Measurements from ENCODE around the gene CFAP97D1.

CFAP97D1 gene

DNA sequence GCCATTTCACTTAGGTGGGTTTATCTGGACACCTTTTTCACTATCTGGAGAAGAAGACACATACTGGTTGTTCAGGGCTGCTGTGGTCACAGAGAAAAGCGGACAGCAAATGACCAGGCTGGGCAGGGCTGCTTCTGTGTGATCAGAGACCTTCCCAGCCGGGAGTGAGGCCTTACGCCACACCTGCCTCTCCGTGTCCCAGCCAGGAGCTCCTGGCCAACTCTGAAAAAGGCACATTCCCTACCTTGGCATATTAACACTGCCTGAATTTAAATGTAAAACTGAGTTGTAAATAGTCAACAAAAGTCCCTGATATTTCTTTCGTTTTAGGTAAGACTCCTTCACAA lies 12.5 kb upstream of the CFAP97D1 start:
- no peak for DNase-seq (ENCODE audit: low read depth in 1 of 2, low spot score in 1 of 2)

GRCh38 chr17:43768382-43768781 lies 11.9 kb upstream of the CFAP97D1 start:
- DNase-seq (ENCODE audit: low read depth in 1 of 2, low spot score in 1 of 2), result no peak

GRCh38 chr17:43768943-43769342 lies 11.3 kb upstream of the CFAP97D1 start:
- no peak for DNase-seq (ENCODE audit: low read depth in 1 of 2, low spot score in 1 of 2)

GRCh38 chr17:43769426-43769825 lies 10.8 kb upstream of the CFAP97D1 start:
- no peak for DNase-seq (ENCODE audit: low read depth in 1 of 2, low spot score in 1 of 2)

- DNase-seq (ENCODE audit: low read depth in 1 of 2, low spot score in 1 of 2), result no peak
Measured at GRCh38 chr17:43769859-43770258, 10.4 kb upstream of the CFAP97D1 start.

DNA sequence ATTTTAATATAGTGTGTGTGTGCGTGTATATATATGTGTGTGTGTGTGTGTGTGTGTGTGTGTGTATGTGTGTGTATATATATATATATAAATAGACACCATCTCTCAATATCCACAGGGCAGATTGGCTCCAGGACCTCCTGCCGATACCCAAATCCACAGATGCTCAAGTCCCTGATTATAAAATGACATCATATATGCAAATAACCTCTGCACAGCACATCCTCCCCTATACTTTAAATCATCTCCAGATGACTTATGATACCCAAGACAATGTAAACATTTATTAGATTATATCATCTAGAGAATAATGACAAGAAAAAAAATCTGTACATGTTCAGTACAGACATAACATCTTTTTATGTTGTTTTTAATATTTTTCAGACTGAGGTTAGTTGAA lies 9.3 kb upstream of the CFAP97D1 start:
- no peak for DNase-seq (ENCODE audit: low read depth in 1 of 2, low spot score in 1 of 2)

DNA sequence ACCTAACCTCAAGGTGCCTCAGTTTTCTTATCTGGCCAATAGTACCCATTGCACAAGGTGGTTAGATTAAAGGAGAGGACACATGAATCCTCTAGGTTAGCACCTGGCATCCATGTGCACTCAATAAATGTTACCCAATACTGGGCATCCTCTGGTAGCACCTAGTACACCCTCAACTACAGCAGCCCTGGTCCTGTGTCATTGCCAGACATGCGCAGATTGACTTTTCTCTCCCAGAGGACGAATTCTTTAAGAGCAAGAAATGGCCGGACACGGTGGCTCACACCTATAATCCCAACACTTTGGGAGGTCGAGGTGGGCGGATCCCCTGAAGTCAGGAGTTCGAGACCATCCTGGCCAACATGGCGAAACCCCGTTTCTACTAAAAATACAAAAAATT lies 8.8 kb upstream of the CFAP97D1 start:
- no peak for DNase-seq (ENCODE audit: low read depth in 1 of 2, low spot score in 1 of 2)

DNA sequence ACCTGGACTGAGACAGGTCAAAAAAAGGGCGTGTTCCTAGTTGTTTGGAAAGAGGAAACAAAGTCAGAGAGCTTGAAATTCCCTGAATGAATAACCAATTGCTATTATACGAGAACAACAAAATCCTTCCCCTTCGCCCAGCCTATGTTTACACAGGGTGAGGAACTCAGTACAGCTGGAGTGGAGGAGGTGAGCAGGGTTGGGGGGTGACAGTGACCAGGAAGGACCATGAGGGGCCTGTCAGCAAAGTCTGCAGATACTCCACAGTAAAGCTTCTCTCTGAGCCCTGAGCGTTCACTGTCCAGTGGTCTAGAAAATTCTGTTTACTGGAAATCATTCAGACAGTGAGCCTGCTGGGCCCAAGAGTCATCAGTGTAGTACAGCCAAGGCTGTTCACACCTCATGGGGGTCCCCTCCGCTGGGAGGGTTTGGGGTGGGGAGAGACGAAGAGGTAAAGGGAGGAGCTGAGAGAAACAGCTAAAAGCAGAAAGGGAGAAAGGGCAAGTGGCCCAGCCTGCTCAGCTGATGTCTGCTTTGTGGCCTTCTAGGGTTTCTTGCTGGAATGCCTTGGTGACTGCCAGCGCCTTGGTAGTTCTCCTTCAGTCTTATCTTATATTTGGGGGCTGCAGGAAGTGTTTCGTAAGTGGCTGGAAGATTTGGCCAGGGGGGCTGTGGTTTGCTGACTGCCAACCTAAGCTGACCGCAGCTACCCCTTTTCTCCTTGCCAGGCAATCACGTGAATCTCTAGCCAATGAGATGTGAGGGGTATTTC lies 7.2 kb upstream of the CFAP97D1 start:
- DNase-seq (ENCODE audit: low read depth in 1 of 2, low spot score in 1 of 2), result no peak

DNA sequence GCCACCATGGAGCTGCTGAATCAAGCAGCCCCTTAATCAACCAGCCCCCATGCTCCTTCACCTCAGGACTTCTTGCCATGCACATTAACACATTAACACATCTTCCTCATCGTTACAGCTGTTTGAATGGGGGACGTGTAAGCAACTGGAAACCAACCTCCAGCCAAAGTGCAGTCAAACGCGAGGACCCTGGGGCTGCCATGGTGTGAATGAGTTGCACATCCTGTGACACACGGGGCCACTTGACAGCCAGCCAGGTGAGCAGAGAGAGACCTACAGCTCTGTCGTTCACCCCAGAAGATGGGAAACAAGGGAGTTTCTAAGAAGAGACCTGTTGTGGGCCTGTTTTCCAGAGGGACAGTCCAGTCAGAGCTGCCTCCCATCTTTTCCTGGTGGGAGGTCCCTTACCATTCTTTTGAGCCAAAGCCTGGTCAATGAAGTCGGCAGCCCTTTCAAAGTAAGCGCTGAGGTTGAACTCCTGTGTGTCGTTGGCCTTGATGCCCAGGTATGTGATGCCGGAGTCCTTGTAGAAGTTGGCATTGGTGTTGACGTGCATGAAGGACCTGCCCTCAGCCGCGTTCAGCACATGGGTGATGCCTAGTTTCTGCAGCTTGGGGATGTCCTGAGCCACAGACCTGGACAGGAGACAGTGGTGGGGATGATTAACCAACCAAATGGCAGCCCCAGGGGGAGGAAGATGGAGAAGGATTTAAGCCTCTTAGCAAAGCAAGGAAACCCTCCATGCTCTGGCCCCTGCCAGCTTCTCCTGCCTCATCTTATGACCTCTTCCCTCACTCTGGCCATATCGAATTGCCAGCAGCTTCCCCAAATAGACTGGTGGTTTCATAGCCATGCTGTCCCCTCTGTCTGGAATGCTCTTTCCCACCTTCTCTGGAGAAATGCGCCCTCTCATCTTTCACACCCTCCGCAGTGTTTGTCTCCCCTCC lies 5.7 kb upstream of the CFAP97D1 start:
- DNase-seq (ENCODE audit: low read depth in 1 of 2, low spot score in 1 of 2), result no peak

- peak; percentile 43 to 56 for DNase-seq (ENCODE audit: low read depth in 1 of 2, low spot score in 1 of 2)
Measured at GRCh38 chr17:43778337-43779144, 1.7 kb upstream of the CFAP97D1 start, which contains the start of gene DUSP3. Gene DUSP3 (minus strand): TSS chr17:43778977. CDS start chr17:43778924, 53 bp downstream.

- DNase-seq (ENCODE audit: low read depth in 1 of 2, low spot score in 1 of 2), result no peak
Measured at GRCh38 chr17:43779145-43780125, 800 bp upstream of the CFAP97D1 start.

DNA sequence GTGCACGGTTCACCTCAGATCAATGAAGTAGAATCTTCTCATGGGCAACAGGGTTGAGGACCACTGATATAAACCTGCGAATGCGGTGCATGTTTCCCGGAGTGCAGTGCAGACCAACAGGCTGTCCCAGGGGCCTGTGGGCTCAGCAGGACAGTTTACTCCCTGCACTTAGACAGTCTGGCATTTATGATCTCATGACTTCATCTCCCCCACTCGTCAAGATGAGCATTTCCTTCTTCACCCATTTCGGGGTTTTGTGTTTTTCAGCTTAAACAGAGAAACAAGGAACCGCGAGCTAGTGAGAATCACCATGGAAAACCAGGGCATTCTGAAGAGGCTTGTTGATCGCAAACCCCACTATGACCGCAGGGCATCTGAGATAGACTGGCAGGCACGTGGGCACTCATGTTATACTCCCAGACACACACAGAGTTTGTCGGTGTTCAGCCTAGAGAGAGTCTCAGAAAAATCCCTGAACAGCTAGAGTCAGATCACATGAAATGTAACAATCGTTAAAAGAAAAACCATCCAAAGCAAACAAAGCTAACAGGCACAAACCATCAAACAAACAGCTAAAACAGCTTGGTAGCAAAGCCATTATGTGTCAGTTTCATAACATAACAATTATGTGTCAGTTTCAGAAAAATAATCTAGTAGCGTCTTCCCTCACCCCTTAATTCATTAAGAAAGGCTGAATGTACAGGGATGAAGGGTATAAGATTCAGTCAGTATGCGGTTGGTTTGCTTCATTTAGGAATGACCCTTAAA lies 2.9 kb downstream of the CFAP97D1 start:
- DNase-seq (ENCODE audit: low read depth in 1 of 2, low spot score in 1 of 2), result no peak

- DNase-seq (ENCODE audit: low read depth in 1 of 2, low spot score in 1 of 2), result no peak
Measured at GRCh38 chr17:43784068-43784467, 3.8 kb downstream of the CFAP97D1 start.

DNA sequence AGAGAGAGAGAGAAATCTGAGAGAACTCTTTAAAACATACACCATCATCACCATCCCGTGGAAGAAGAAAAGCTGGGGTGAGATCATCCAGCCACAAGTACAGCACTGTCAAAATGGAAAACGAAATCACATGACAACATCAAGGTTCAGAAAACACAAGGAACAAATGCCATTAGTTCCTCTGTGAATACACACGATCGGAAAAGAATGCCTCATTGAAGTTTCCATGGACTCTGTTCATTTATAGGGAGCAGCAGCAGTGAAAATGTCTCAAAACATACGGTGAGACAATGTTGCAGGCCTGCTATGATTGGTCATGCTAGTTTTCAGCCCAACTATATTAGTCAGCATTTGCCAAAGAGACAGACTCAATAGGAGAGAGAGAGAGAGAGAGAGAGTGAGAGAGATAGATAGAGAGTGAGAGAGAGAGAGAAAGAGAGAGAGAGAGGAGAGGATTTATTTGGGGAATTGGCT lies 4.4 kb downstream of the CFAP97D1 start:
- no peak for DNase-seq (ENCODE audit: low read depth in 1 of 2, low spot score in 1 of 2)

DNA sequence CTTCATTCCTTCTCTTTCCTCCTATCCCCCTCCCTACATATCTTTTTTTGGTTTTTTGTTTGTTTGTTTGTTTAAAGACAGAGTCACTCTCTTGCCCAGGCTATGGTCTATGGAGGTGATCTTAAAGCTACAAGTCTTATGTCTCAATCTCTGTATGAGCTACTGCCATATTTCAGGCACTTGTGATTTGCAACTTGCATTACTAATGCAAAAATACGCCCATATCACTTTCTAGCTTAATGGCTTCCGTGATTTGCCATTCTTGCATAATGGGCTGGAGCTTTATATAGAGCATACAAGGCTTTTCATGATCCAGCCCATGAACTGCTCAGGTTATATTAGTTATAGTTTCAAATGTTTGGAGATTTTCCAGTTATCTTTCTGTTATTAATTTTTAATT lies 7.5 kb downstream of the CFAP97D1 start:
- DNase-seq (ENCODE audit: low read depth in 1 of 2, low spot score in 1 of 2), result no peak

DNA sequence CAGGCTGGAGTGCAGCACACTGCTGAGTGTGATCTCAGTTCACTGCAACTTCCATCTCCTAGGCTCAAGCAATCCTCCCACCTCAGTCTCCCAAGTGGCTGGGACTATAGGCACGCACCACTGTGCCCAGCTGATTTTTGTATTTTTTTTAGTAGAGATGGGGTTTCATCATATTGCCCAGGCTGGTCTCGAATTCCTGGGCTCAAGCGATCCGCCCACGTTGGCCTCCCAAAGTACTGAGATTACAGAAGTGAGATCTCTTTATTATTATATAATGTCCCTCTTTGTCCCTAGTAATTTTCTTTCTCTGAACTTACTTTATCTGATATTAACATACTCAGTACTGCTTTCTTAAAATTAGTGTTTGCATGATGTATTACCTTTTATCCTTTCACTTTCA lies 8.3 kb downstream of the CFAP97D1 start:
- DNase-seq (ENCODE audit: low read depth in 1 of 2, low spot score in 1 of 2), result no peak

- no peak for DNase-seq (ENCODE audit: low read depth in 1 of 2, low spot score in 1 of 2)
Measured at GRCh38 chr17:43789482-43789881, 9.2 kb downstream of the CFAP97D1 start.

DNA sequence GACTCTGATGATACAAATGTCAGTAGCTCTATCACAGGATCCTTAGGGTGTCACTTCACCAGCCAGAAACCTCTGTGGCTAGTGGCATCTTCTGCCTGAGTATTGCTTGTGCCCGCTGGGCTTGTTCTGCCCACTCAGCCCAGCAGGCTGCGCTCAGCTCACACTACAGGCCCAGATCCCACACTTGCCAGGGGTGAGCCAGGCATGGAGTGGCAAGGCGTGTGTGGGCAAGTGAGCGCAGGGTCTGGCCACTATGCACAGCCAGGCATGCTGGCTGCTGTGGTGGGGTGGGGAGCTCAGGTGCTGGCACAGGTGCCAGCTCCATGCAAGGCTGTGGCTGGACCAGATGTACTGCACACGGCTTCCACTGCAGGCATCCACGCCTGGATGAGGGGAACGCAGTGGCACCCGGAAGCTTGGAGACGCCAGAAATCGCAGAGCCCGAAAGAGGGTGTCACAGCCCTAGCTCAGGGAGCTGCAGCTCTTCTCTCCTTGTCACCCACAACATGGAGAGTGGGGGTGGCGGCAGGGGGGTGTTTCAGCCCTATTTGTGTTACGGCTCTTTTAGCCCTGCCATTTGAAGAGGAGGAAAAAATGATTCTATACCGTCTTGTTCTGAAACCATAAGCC lies 10.2 kb downstream of the CFAP97D1 start:
- DNase-seq (ENCODE audit: low read depth in 1 of 2, low spot score in 1 of 2), result no peak

GRCh38 chr17:43791589-43791988 lies 11.4 kb downstream of the CFAP97D1 start:
- DNase-seq (ENCODE audit: low read depth in 1 of 2, low spot score in 1 of 2), result no peak
